Dendritic cell treated with granulocyte-macrophage colony-stimulating factor and Interleukin-4, amounts not matched to agents 40 ng/mL and 50 ng/mL, for 4 days (primary cell): Measurements from ENCODE around the gene BRPF1.

Source experiments
- H3K27ac Mint-ChIP-seq: one replicate; pipeline ENCODE4 v1.8.0; 2022; ENCODE audit warnings: mild to moderate bottlenecking, mixed read lengths
- H3K27me3 Mint-ChIP-seq: one replicate; pipeline ENCODE4 v1.8.0; 2022; ENCODE audit warnings: mild to moderate bottlenecking, mixed read lengths
- H3K36me3 Mint-ChIP-seq: one replicate; pipeline ENCODE4 v1.8.0; 2022; ENCODE audit warnings: low read depth, mixed read lengths
- H3K4me1 Mint-ChIP-seq: one replicate; pipeline ENCODE4 v1.8.0; 2022; ENCODE audit warnings: low read depth, mixed read lengths
- H3K4me3 Mint-ChIP-seq: one replicate; pipeline ENCODE4 v1.8.0; 2022; ENCODE audit warnings: mild to moderate bottlenecking, moderate library complexity, mixed read lengths
- H3K9me3 Mint-ChIP-seq: one replicate; pipeline ENCODE4 v1.8.0; 2022; ENCODE audit warnings: mixed read lengths
- intact Hi-C: fragments of 100-400 bp; cut with micrococcal nuclease; formaldehyde crosslinking; loops from one replicate; pipeline ENCODE4 v1.15.0; 2022

The BRPF1 gene

DNA sequence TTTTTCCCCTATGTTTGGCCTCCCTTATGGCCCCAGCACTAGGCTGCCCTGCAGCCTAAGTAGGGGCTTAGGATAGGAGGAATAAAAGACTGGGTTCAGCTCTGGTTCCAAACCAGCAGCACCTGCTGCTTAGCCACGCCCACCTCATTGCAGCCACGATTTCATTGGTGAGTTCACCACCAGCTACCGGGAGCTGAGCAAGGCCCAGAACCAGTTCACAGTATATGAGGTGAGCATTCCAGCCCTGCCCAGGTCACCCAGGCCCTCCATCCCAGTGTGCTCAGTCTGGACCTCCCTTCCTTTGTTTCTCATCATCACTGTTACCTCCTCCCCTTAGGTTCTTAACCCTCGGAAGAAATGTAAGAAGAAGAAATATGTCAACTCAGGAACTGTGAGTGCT is 16.4 kb upstream of the BRPF1 start:
- Mint-ChIP-seq H3K4me3 (no peak overlapping the region), H3K4me1 (peaks cover 43% of the 10 kb centered on the region), H3K27me3 (peaks cover 1% of the 10 kb centered on the region), H3K9me3 (no peaks in the 10 kb centered on the region), H3K36me3 (no peaks in the 10 kb centered on the region), H3K27ac (peak overlapping the region; percentile 78)
- intact Hi-C loops, result no loop called here

GRCh38 chr3:9715764-9716437 is 15.6 kb upstream of the BRPF1 start:
- Mint-ChIP-seq H3K4me1 (peaks cover 43% of the 10 kb centered on the region), H3K27me3 (peaks cover 1% of the 10 kb centered on the region), H3K36me3 (no peaks in the 10 kb centered on the region), H3K27ac (peak overlapping the region; percentile 78), H3K4me3 (no peak overlapping the region), H3K9me3 (no peaks in the 10 kb centered on the region)
- intact Hi-C loops, result loop anchor here (1.0 kb wide), 1 partner anchor 15 kb away; the partner anchor contains the start of gene BRPF1

GRCh38 chr3:9716801-9717555 is 14.6 kb upstream of the BRPF1 start:
- H3K27me3 Mint-ChIP-seq, result no peaks in the 10 kb centered on the region
- peak overlapping the region; percentile 78 for H3K27ac Mint-ChIP-seq
- H3K4me3 Mint-ChIP-seq, result no peak overlapping the region
- no peaks in the 10 kb centered on the region for H3K9me3 Mint-ChIP-seq
- no peaks in the 10 kb centered on the region for H3K36me3 Mint-ChIP-seq
- peaks cover 52% of the 10 kb centered on the region for H3K4me1 Mint-ChIP-seq
- intact Hi-C loops, result loop anchor here (1.0 kb wide), 1 partner anchor 14 kb away; the partner anchor contains the start of gene BRPF1

GRCh38 chr3:9717563-9717962 is 14.0 kb upstream of the BRPF1 start:
- intact Hi-C loops, result no loop called here
- H3K4me1 Mint-ChIP-seq, result peaks cover 58% of the 10 kb centered on the region
- no peaks in the 10 kb centered on the region for H3K27me3 Mint-ChIP-seq
- H3K9me3 Mint-ChIP-seq, result no peaks in the 10 kb centered on the region
- no peak overlapping the region for H3K27ac Mint-ChIP-seq
- no peaks in the 10 kb centered on the region for H3K36me3 Mint-ChIP-seq
- no peak overlapping the region for H3K4me3 Mint-ChIP-seq

GRCh38 chr3:9718118-9718517 is 13.4 kb upstream of the BRPF1 start:
- no peak overlapping the region for H3K4me3 Mint-ChIP-seq
- intact Hi-C loops, result no loop called here

GRCh38 chr3:9721015-9721699 is 10.4 kb upstream of the BRPF1 start:
- Mint-ChIP-seq H3K9me3 (no peaks in the 10 kb centered on the region), H3K4me1 (peaks cover 46% of the 10 kb centered on the region), H3K4me3 (no peak overlapping the region), H3K36me3 (no peaks in the 10 kb centered on the region), H3K27ac (peak overlapping the region; percentile 34), H3K27me3 (no peaks in the 10 kb centered on the region)
- intact Hi-C loops, result no loop called here

More at GRCh38 chr3:9718118-9718517, 13.4 kb upstream of the BRPF1 start:
- no peaks in the 10 kb centered on the region for H3K36me3 Mint-ChIP-seq
- peaks cover 60% of the 10 kb centered on the region for H3K4me1 Mint-ChIP-seq
- no peaks in the 10 kb centered on the region for H3K9me3 Mint-ChIP-seq
- H3K27ac Mint-ChIP-seq, result no peak overlapping the region
- no peaks in the 10 kb centered on the region for H3K27me3 Mint-ChIP-seq

DNA sequence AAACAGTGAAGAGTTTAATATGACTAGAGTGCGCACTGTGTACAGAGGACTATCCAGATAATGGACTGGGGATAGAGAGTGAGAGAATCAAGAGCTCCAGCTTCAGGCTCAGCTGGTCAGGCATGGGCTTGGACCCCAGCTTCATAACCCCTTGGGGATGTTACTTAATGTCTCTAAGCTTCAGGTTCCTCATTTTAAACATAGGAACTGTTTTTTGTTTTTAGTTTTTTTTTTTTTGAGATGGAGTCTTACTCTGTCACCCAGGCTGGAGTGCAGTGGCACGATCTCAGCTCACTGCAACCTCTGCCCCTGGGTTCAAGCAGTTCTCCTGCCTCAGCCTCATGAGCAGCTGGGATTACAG is 9.9 kb upstream of the BRPF1 start:
- H3K4me1 Mint-ChIP-seq, result peaks cover 41% of the 10 kb centered on the region
- intact Hi-C loops, result no loop called here
- H3K27me3 Mint-ChIP-seq, result no peaks in the 10 kb centered on the region
- no peaks in the 10 kb centered on the region for H3K36me3 Mint-ChIP-seq
- no peaks in the 10 kb centered on the region for H3K9me3 Mint-ChIP-seq
- H3K27ac Mint-ChIP-seq, result peak overlapping the region; percentile 34
- no peak overlapping the region for H3K4me3 Mint-ChIP-seq

- no peak overlapping the region for H3K4me3 Mint-ChIP-seq
- intact Hi-C loops, result no loop called here
- H3K27me3 Mint-ChIP-seq, result no peaks in the 10 kb centered on the region
- H3K9me3 Mint-ChIP-seq, result no peaks in the 10 kb centered on the region
- peaks cover 59% of the 10 kb centered on the region for H3K4me1 Mint-ChIP-seq
- peaks cover 5% of the 10 kb centered on the region for H3K36me3 Mint-ChIP-seq
- no peak overlapping the region for H3K27ac Mint-ChIP-seq
These were observed 5.6 kb upstream of the BRPF1 start for GRCh38 chr3:9725775-9726515.

- intact Hi-C loops, result no loop called here
- Mint-ChIP-seq H3K27ac (peak overlapping the region; percentile 11), H3K9me3 (no peaks in the 10 kb centered on the region), H3K36me3 (peaks cover 16% of the 10 kb centered on the region), H3K4me3 (no peak overlapping the region), H3K27me3 (no peaks in the 10 kb centered on the region), H3K4me1 (peaks cover 50% of the 10 kb centered on the region)
These were observed 4.4 kb upstream of the BRPF1 start for GRCh38 chr3:9727041-9727595.

- Mint-ChIP-seq H3K4me3 (no peak overlapping the region), H3K36me3 (peaks cover 22% of the 10 kb centered on the region), H3K27ac (peak overlapping the region; percentile 11), H3K9me3 (no peaks in the 10 kb centered on the region), H3K4me1 (peaks cover 49% of the 10 kb centered on the region), H3K27me3 (no peaks in the 10 kb centered on the region)
- intact Hi-C loops, result no loop called here
These were observed 3.8 kb upstream of the BRPF1 start for GRCh38 chr3:9727743-9728142.

DNA sequence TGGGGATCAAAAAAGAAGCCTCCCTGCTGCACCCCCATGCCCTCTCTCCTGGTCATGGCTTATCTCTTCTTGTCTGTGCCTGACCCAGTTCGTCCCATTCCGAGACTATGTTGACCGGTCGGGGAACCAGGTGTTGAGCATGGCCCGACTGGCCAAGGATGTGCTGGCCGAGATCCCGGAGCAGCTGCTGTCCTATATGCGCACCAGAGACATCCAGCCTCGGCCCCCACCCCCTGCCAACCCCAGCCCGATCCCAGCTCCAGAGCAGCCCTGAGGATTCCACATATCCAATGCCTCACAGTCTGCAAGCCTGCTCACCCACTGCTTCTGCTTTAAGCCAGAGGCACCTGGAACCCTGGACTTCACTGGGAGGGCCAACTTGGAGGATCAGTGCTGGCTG is 2.1 kb upstream of the BRPF1 start:
- Mint-ChIP-seq H3K4me1 (peaks cover 65% of the 10 kb centered on the region), H3K36me3 (peaks cover 37% of the 10 kb centered on the region), H3K9me3 (no peaks in the 10 kb centered on the region), H3K4me3 (no peak overlapping the region), H3K27me3 (no peaks in the 10 kb centered on the region), H3K27ac (no peak overlapping the region)
- intact Hi-C loops, result no loop called here

DNA sequence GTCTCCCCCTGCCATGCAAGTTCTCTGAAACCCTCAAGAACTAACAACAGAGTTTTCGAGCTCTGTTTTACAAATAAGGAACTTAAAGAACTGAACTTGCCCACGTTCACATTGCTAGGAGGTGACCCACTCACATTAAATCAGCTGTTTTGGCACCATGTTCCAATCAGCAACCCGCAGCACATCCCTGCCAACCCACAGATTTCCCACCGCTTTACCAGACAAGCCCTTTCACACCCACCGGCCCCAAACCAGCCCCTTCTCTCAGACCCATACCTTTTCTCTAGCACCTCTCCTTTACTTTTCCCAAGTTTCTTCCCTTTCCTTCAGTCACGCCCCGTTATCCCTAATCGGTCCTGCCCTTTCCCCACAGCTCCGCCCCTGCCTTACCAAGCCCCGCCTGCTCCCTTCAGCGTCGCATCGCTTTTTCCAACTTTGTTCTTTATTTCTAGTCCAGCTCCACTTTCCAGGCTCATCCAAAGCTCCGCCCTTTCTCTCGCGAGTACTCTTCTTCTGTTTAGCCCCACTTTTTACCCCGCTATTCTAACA is 804 bp upstream of the BRPF1 start:
- H3K4me1 Mint-ChIP-seq, result peaks cover 77% of the 10 kb centered on the region
- no peaks in the 10 kb centered on the region for H3K9me3 Mint-ChIP-seq
- no peaks in the 10 kb centered on the region for H3K27me3 Mint-ChIP-seq
- peak overlapping the region; percentile 90 for H3K27ac Mint-ChIP-seq
- peaks cover 50% of the 10 kb centered on the region for H3K36me3 Mint-ChIP-seq
- intact Hi-C loops, result loop anchor here (1.0 kb wide), 2 partner anchors 14 to 62 kb away; partner anchors contain the start of gene TADA3
- peak overlapping the region; percentile 89 for H3K4me3 Mint-ChIP-seq

DNA sequence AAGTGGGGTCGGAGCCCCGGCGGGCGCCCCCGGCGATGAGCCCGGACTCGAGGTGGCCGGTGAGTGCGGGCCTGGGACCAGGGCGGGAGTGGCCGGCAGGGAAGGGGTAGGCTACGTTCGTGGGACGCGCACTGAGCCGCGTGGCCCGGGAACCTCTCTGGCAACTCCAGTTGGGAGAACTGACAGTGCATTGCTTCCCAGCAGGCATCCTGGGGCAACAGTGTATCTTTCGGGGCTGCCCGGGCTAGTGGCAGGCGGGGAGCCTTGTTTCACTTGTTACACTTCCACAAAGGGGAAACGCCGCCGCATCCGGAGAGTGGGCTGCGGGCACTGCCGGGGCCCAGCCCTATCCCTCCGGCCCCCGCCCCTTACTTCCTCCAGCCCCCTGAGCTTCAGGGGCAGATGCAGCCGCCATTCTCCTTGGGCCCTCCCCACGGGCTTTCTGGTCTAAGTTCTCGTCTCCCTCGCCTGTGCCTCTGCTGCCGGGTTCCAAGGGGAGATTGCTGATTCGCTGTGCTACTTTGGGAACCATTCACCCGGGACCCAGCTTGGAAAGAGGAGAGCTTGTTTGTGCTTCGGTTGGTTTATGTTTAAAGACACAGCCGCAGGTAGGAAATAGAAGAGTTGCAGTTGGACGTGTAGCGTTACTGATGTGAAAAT is 675 bp downstream of the BRPF1 start:
- peaks cover 64% of the 10 kb centered on the region for H3K36me3 Mint-ChIP-seq
- peak overlapping the region; percentile 90 for H3K27ac Mint-ChIP-seq
- peak overlapping the region; percentile 89 for H3K4me3 Mint-ChIP-seq
- no peaks in the 10 kb centered on the region for H3K9me3 Mint-ChIP-seq
- no peaks in the 10 kb centered on the region for H3K27me3 Mint-ChIP-seq
- H3K4me1 Mint-ChIP-seq, result peaks cover 80% of the 10 kb centered on the region
- intact Hi-C loops, result no loop called here
